ENCODE results near the gene ADRM1.
A peak's percentile ranks its signal among the peaks of the same experiment; 100 is the strongest.

Gene ADRM1

GRCh38 chr20:62303062-62303339 lies 204 bp downstream of the ADRM1 start:
- Histone ChIP-seq H3K27ac (ENCODE audit: low read depth, low read length) (peak overlapping the region; percentile 33), H3F3A (ENCODE audit: insufficient read depth) (0 out of 2 replicates have a peak, but pooled peaks cover 3% of the 10 kb centered on the region), H3K4me2 (ENCODE audit: low read depth, low read length, poor library complexity, severe bottlenecking) (peak overlapping the region; percentile 83), H2AFZ (ENCODE audit: low read depth, low read length, severe bottlenecking) (no peak overlapping the region), H3K79me2 (ENCODE audit: insufficient read depth, low read length) (peaks cover 34% of the 10 kb centered on the region), H4K20me1 (ENCODE audit: low read depth, low read length) (peaks cover 5% of the 10 kb centered on the region; the same call in 1 of the 2 replicates), H3K4me3 (ENCODE audit: insufficient read depth, low read length, poor library complexity, severe bottlenecking) (peak overlapping the region; percentile 54), H3K9me3 (ENCODE audit: insufficient read depth, low read length) (no peaks in the 10 kb centered on the region), H3K36me3 (ENCODE audit: low read length) (no peaks in the 10 kb centered on the region), H3K27me3 (ENCODE audit: low read length) (no peaks in the 10 kb centered on the region), H3K9me2 (replicated peaks; ENCODE audit: insufficient read depth, low read length) (no peaks in the 10 kb centered on the region), H3K9ac (ENCODE audit: low read length) (peak overlapping the region; percentile 68)
- TF ChIP-seq EZH2phosphoT487 (conservative IDR thresholded peaks at IDR 0.05; ENCODE audit: low read length) (no peak), CTCF (IDR thresholded peaks at IDR 0.05; ENCODE audit: insufficient read depth, low read length, poor library complexity, severe bottlenecking) (no peak)

DNA sequence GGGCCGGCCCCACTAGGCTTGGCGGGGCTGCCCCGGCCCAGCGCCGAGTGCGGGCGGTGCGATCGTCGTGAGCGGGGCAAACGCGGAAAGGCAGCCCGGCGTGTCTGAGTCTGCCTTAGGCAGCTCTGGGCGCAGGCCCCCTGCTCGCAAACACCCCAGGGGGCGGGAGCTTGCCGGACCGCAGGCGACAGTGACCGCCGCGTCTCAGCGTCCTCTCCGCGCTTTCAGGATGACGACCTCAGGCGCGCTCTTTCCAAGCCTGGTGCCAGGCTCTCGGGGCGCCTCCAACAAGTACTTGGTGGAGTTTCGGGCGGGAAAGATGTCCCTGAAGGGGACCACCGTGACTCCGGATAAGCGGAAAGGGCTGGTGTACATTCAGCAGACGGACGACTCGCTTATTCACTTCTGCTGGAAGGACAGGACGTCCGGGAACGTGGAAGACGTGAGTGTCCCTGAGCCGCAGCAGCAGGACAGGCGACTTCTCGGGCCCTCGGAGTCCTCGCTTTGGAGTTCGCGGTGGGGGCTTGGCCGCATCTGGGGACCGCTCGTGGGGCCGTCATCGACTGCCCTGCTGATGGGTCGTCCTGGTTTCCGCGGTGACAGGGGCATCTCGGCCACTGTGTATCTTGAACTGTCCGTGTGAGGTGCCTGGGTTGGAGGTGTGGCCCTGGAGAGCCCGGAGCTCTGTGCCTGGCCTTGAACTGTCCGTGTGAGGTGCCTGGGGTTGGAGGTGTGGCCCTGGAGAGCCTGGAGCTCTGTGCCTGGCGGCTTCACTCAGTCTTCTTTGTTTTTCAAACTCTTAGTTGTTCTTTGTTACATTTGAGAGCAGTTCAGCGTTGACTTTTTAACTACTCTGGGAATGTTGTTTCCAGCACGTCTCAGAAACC lies 786 bp downstream of the ADRM1 start:
- peak overlapping the region; percentile 54 for H3K4me3 ChIP-seq (ENCODE audit: insufficient read depth, low read length, poor library complexity, severe bottlenecking)
- peaks cover 34% of the 10 kb centered on the region for H3K79me2 ChIP-seq (ENCODE audit: insufficient read depth, low read length)
- no peaks in the 10 kb centered on the region for H3K36me3 ChIP-seq (ENCODE audit: low read length)
- no peak for TF ChIP-seq EZH2phosphoT487 (conservative IDR thresholded peaks at IDR 0.05; ENCODE audit: low read length)
- no peak for TF ChIP-seq CTCF (IDR thresholded peaks at IDR 0.05; ENCODE audit: insufficient read depth, low read length, poor library complexity, severe bottlenecking)
- no peaks in the 10 kb centered on the region for H3K9me3 ChIP-seq (ENCODE audit: insufficient read depth, low read length)
- peak overlapping the region; percentile 83 for H3K4me2 ChIP-seq (ENCODE audit: low read depth, low read length, poor library complexity, severe bottlenecking)
- H3K9ac ChIP-seq (ENCODE audit: low read length) = peak overlapping the region; percentile 68
- H3K9me2 ChIP-seq (replicated peaks; ENCODE audit: insufficient read depth, low read length) = no peaks in the 10 kb centered on the region
- H3F3A ChIP-seq (ENCODE audit: insufficient read depth) = 0 out of 2 replicates have a peak, but pooled peaks cover 3% of the 10 kb centered on the region
- H2AFZ ChIP-seq (ENCODE audit: low read depth, low read length, severe bottlenecking) = no peak overlapping the region
- H4K20me1 ChIP-seq (ENCODE audit: low read depth, low read length) = peaks cover 5% of the 10 kb centered on the region; the same call in 1 of the 2 replicates
- no peaks in the 10 kb centered on the region for H3K27me3 ChIP-seq (ENCODE audit: low read length)
- H3K27ac ChIP-seq (ENCODE audit: low read depth, low read length) = peak overlapping the region; percentile 33

GRCh38 chr20:62304331-62305148 lies 1.7 kb downstream of the ADRM1 start:
- H3K79me2 ChIP-seq (ENCODE audit: insufficient read depth, low read length) = peaks cover 34% of the 10 kb centered on the region
- no peaks in the 10 kb centered on the region for H3K9me3 ChIP-seq (ENCODE audit: insufficient read depth, low read length)
- H3K9ac ChIP-seq (ENCODE audit: low read length) = peak overlapping the region; percentile 68
- H3K27ac ChIP-seq (ENCODE audit: low read depth, low read length) = no peak overlapping the region
- TF ChIP-seq EZH2phosphoT487 (conservative IDR thresholded peaks at IDR 0.05; ENCODE audit: low read length) (no peak), CTCF (IDR thresholded peaks at IDR 0.05; ENCODE audit: insufficient read depth, low read length, poor library complexity, severe bottlenecking) (no peak)
- no peak overlapping the region for H2AFZ ChIP-seq (ENCODE audit: low read depth, low read length, severe bottlenecking)
- 0 out of 2 replicates have a peak, but pooled peaks cover 3% of the 10 kb centered on the region for H3F3A ChIP-seq (ENCODE audit: insufficient read depth)
- H3K36me3 ChIP-seq (ENCODE audit: low read length) = no peaks in the 10 kb centered on the region
- H3K4me3 ChIP-seq (ENCODE audit: insufficient read depth, low read length, poor library complexity, severe bottlenecking) = peak overlapping the region; percentile 54
- H3K27me3 ChIP-seq (ENCODE audit: low read length) = no peaks in the 10 kb centered on the region
- peak overlapping the region; percentile 83 for H3K4me2 ChIP-seq (ENCODE audit: low read depth, low read length, poor library complexity, severe bottlenecking)
- H3K9me2 ChIP-seq (replicated peaks; ENCODE audit: insufficient read depth, low read length) = no peaks in the 10 kb centered on the region
- H4K20me1 ChIP-seq (ENCODE audit: low read depth, low read length) = peaks cover 5% of the 10 kb centered on the region; the same call in 1 of the 2 replicates

Data from SU-DHL-6 (cell line).